Osteocyte (in vitro differentiated cells): ENCODE data around the gene ARHGAP19. TPM values are rescaled to one million over a fixed set of nuclear protein-coding genes. Genes with fewer than 3 reads are reported as not detected.
A peak's percentile ranks its signal among the peaks of the same experiment; 100 is the strongest.

ENCODE experiments used
- DNase-seq: peaks from one replicate; pipeline ENCODE4 v3.0.0; 2021; ENCODE audit warnings: mixed read lengths; ENCODE audit not compliant: unreplicated experiment; ENCODE audit errors: extremely low spot score
- H3K27ac Mint-ChIP-seq: one replicate; pipeline ENCODE4 v1.8.0; 2021; ENCODE audit warnings: mild to moderate bottlenecking, mixed read lengths; ENCODE audit not compliant: unreplicated experiment
- H3K27me3 Mint-ChIP-seq: one replicate; pipeline ENCODE4 v1.8.0; 2021; ENCODE audit warnings: mixed read lengths; ENCODE audit not compliant: unreplicated experiment
- H3K36me3 Mint-ChIP-seq: one replicate; pipeline ENCODE4 v1.8.0; 2021; ENCODE audit warnings: mixed read lengths; ENCODE audit not compliant: unreplicated experiment
- H3K4me1 Mint-ChIP-seq: one replicate; pipeline ENCODE4 v1.8.0; 2021; ENCODE audit warnings: mixed read lengths; ENCODE audit not compliant: unreplicated experiment
- H3K4me3 Mint-ChIP-seq: one replicate; pipeline ENCODE4 v1.8.0; 2021; ENCODE audit warnings: mild to moderate bottlenecking, moderate library complexity, mixed read lengths; ENCODE audit not compliant: unreplicated experiment
- H3K9me3 Mint-ChIP-seq: one replicate; pipeline ENCODE4 v1.8.0; 2021; ENCODE audit warnings: mixed read lengths; ENCODE audit not compliant: unreplicated experiment
- CTCF ChIP-seq: fragments of 200-600 bp; sonication (generic); IDR thresholded peaks from 2 replicates; pipeline ENCODE4 v1.5.0; 2021; ENCODE audit warnings: antibody characterized with exemption, mild to moderate bottlenecking, moderate library complexity
- total RNA-seq: library from RNA; stranded (reverse); gene quantifications from 2 replicates; pipeline ENCODE4 v1.2.1, GENCODE V29; 2021

The ARHGAP19 gene
- total RNA-seq, 1 donor from 2014 or later, result 5.5 TPM

GRCh38 chr10:97213431-97213830 lies 79.0 kb downstream of the ARHGAP19 start:
- no peak overlapping the region for H3K27ac Mint-ChIP-seq

GRCh38 chr10:97211229-97211628 lies 81.2 kb downstream of the ARHGAP19 start:
- Mint-ChIP-seq H3K9me3 (no peaks in the 10 kb centered on the region), H3K4me1 (no peaks in the 10 kb centered on the region), H3K27me3 (peaks cover 6% of the 10 kb centered on the region), H3K27ac (no peak overlapping the region), H3K36me3 (no peaks in the 10 kb centered on the region), H3K4me3 (no peak overlapping the region)
- DNase-seq, result no peak
- no peak for TF ChIP-seq CTCF

More at GRCh38 chr10:97213431-97213830, 79.0 kb downstream of the ARHGAP19 start:
- DNase-seq, result no peak
- Mint-ChIP-seq H3K36me3 (no peaks in the 10 kb centered on the region), H3K4me3 (no peak overlapping the region), H3K9me3 (no peaks in the 10 kb centered on the region), H3K4me1 (peaks cover 8% of the 10 kb centered on the region), H3K27me3 (no peaks in the 10 kb centered on the region)
- TF ChIP-seq CTCF, result no peak

GRCh38 chr10:97210543-97210960 lies 81.9 kb downstream of the ARHGAP19 start:
- peak; percentile 91 for DNase-seq
- Mint-ChIP-seq H3K4me1 (no peaks in the 10 kb centered on the region), H3K27ac (no peak overlapping the region), H3K27me3 (peaks cover 9% of the 10 kb centered on the region), H3K9me3 (no peaks in the 10 kb centered on the region), H3K4me3 (no peak overlapping the region), H3K36me3 (no peaks in the 10 kb centered on the region)
- peak; percentile 98 for TF ChIP-seq CTCF

- peak; percentile 63 for DNase-seq
- Mint-ChIP-seq H3K4me3 (no peak overlapping the region), H3K36me3 (no peaks in the 10 kb centered on the region), H3K27me3 (peaks cover 18% of the 10 kb centered on the region), H3K9me3 (no peaks in the 10 kb centered on the region), H3K27ac (no peak overlapping the region), H3K4me1 (no peaks in the 10 kb centered on the region)
- TF ChIP-seq CTCF, result no peak
These were observed 84.6 kb downstream of the ARHGAP19 start for GRCh38 chr10:97207756-97208346.

GRCh38 chr10:97207131-97207530 lies 85.3 kb downstream of the ARHGAP19 start:
- Mint-ChIP-seq H3K4me3 (no peak overlapping the region), H3K9me3 (no peaks in the 10 kb centered on the region), H3K27me3 (peaks cover 21% of the 10 kb centered on the region), H3K27ac (no peak overlapping the region), H3K4me1 (no peaks in the 10 kb centered on the region), H3K36me3 (no peaks in the 10 kb centered on the region)
- no peak for TF ChIP-seq CTCF
- peak; percentile 76 for DNase-seq
